Measurements from ENCODE around the gene CARF.
"Not testable (repeated sequence)": the region's sequence is repeated elsewhere in the genome, so short reads cannot be mapped to it uniquely, and the experiment has no call there.

CARF gene

GRCh38 chr2:202933958-202934357 lies 21.9 kb downstream of the CARF start:
- DNase-seq (ENCODE audit: low read depth, low spot score): no peak

GRCh38 chr2:202934456-202934855 lies 22.4 kb downstream of the CARF start:
- no peak for DNase-seq (ENCODE audit: low read depth, low spot score)

GRCh38 chr2:202938960-202939359 lies 26.9 kb downstream of the CARF start:
- no peak for DNase-seq (ENCODE audit: low read depth, low spot score)

GRCh38 chr2:202941771-202942170 lies 29.7 kb downstream of the CARF start:
- no peak for DNase-seq (ENCODE audit: low read depth, low spot score)

- DNase-seq (ENCODE audit: low read depth, low spot score): no peak
Observed at GRCh38 chr2:202944408-202944807, 32.3 kb downstream of the CARF start.

- DNase-seq (ENCODE audit: low read depth, low spot score): no peak
Observed at GRCh38 chr2:202944816-202945215, 32.7 kb downstream of the CARF start.

GRCh38 chr2:202945497-202945896 lies 33.4 kb downstream of the CARF start:
- DNase-seq (ENCODE audit: low read depth, low spot score): no peak

GRCh38 chr2:202949333-202949732 lies 37.3 kb downstream of the CARF start:
- DNase-seq (ENCODE audit: low read depth, low spot score): not testable (repeated sequence)

GRCh38 chr2:202950592-202950991 lies 38.5 kb downstream of the CARF start:
- no peak for DNase-seq (ENCODE audit: low read depth, low spot score)

GRCh38 chr2:202960524-202960923 lies 48.4 kb downstream of the CARF start:
- DNase-seq (ENCODE audit: low read depth, low spot score): no peak

GRCh38 chr2:202963712-202964111 lies 51.6 kb downstream of the CARF start:
- DNase-seq (ENCODE audit: low read depth, low spot score): no peak

- DNase-seq (ENCODE audit: low read depth, low spot score): no peak
Observed at GRCh38 chr2:202965810-202966460, 53.9 kb downstream of the CARF start.

- DNase-seq (ENCODE audit: low read depth, low spot score): not testable (repeated sequence)
Observed at GRCh38 chr2:202969404-202969803, 57.3 kb downstream of the CARF start.

- no peak for DNase-seq (ENCODE audit: low read depth, low spot score)
Observed at GRCh38 chr2:202976809-202977208, 64.7 kb downstream of the CARF start.

GRCh38 chr2:202982779-202983491 lies 70.9 kb downstream of the CARF start:
- DNase-seq (ENCODE audit: low read depth, low spot score): no peak

- no peak for DNase-seq (ENCODE audit: low read depth, low spot score)
Observed at GRCh38 chr2:202989749-202990148, 77.7 kb downstream of the CARF start.

- DNase-seq (ENCODE audit: low read depth, low spot score): no peak
Observed at GRCh38 chr2:202990501-202990900, 78.4 kb downstream of the CARF start.

GRCh38 chr2:202997113-202997512 lies 85.0 kb downstream of the CARF start:
- not testable (repeated sequence) for DNase-seq (ENCODE audit: low read depth, low spot score)

GRCh38 chr2:203002054-203002821 lies 90.2 kb downstream of the CARF start:
- no peak for DNase-seq (ENCODE audit: low read depth, low spot score)

- DNase-seq (ENCODE audit: low read depth, low spot score): no peak
Observed at GRCh38 chr2:203003716-203004115, 91.6 kb downstream of the CARF start.

- DNase-seq (ENCODE audit: low read depth, low spot score): peak; percentile 90
Observed at GRCh38 chr2:203014456-203015199, 102.6 kb downstream of the CARF start, which contains the start of gene NBEAL1. Gene NBEAL1 (plus strand): TSS chr2:203014875. CDS start chr2:203016385, 1,510 bp downstream.

GRCh38 chr2:203016716-203017115 lies 104.6 kb downstream of the CARF start:
- DNase-seq (ENCODE audit: low read depth, low spot score): no peak

All from activated naive CD8-positive, alpha-beta T cell treated with anti-CD3 and anti-CD28 coated beads, Interleukin-2, amount 50 U/mL, for 16 hours (primary cell).